ENCODE results near the gene EGFR.

GRCh38 chr7:55118426-55118825, 99.6 kb downstream of the EGFR start:
- TF ChIP-seq CTCF (conservative IDR thresholded peaks at IDR 0.05) (no peak), ZFX (IDR thresholded peaks at IDR 0.05) (no peak)

Measured in C4-2B (cell line).